ENCODE data around the gene FBXO38. TPM values are rescaled to one million over a fixed set of nuclear protein-coding genes. Genes with fewer than 3 reads are reported as not detected.

The FBXO38 gene
- total and polyA plus RNA-seq, 9 of the 15 experiments (the other 6 are each of a cell fraction or from before 2014, with no cell fraction given): 7.4 to 39.4 (median 29.3) TPM

GRCh38 chr5:148425808-148426207 lies 42.0 kb downstream of the FBXO38 start (continued):
- no peak for TF ChIP-seq NR4A1 (CRISPR knock-in tag; IDR thresholded peaks at IDR 0.05)
- TF ChIP-seq NR4A1 (tag; IDR thresholded peaks at IDR 0.05): no peak
- TF ChIP-seq C11orf30 (IDR thresholded peaks at IDR 0.05; ENCODE audit: low read depth): peak; percentile 75
- TF ChIP-seq TEAD1 (CRISPR knock-in tag; IDR thresholded peaks at IDR 0.05): no peak
- TF ChIP-seq ZNF668 (CRISPR knock-in tag; IDR thresholded peaks at IDR 0.05): no peak
- no peak for TF ChIP-seq XRCC5 (IDR thresholded peaks at IDR 0.05; ENCODE audit: low read depth, low read length)
- no peak for TF ChIP-seq ZNF551 (CRISPR knock-in tag; IDR thresholded peaks at IDR 0.05)
- no peak for TF ChIP-seq CXXC5 (CRISPR knock-in tag; IDR thresholded peaks at IDR 0.05)
- no peak for TF ChIP-seq VEZF1 (CRISPR knock-in tag; IDR thresholded peaks at IDR 0.05)
- no peak for TF ChIP-seq ZNF583 (CRISPR knock-in tag; IDR thresholded peaks at IDR 0.05)
- no peak for TF ChIP-seq SIX5 (IDR thresholded peaks at IDR 0.05; ENCODE audit: borderline replicate concordance in 1 of 2, insufficient read depth in 1 of 2, low read depth in 1 of 2, low read length in 2 of 2)
- no peak for TF ChIP-seq ZBTB2 (IDR thresholded peaks at IDR 0.05)
- TF ChIP-seq ZBTB11 (CRISPR knock-in tag; IDR thresholded peaks at IDR 0.05): no peak
- no peak for TF ChIP-seq ELF4 (CRISPR knock-in tag; IDR thresholded peaks at IDR 0.05)
- no peak for TF ChIP-seq ZBTB26 (CRISPR knock-in tag; IDR thresholded peaks at IDR 0.05)
- TF ChIP-seq KLF6 (CRISPR knock-in tag; IDR thresholded peaks at IDR 0.05; ENCODE audit: borderline replicate concordance): no peak

Data from K562 (cell line).